Measurements from ENCODE around the gene LAG3. TPM values are rescaled to one million over a fixed set of nuclear protein-coding genes. Genes with fewer than 3 reads are reported as not detected.

The LAG3 gene
- total RNA-seq, 4 donors from 2014 or later: not detected

DNA sequence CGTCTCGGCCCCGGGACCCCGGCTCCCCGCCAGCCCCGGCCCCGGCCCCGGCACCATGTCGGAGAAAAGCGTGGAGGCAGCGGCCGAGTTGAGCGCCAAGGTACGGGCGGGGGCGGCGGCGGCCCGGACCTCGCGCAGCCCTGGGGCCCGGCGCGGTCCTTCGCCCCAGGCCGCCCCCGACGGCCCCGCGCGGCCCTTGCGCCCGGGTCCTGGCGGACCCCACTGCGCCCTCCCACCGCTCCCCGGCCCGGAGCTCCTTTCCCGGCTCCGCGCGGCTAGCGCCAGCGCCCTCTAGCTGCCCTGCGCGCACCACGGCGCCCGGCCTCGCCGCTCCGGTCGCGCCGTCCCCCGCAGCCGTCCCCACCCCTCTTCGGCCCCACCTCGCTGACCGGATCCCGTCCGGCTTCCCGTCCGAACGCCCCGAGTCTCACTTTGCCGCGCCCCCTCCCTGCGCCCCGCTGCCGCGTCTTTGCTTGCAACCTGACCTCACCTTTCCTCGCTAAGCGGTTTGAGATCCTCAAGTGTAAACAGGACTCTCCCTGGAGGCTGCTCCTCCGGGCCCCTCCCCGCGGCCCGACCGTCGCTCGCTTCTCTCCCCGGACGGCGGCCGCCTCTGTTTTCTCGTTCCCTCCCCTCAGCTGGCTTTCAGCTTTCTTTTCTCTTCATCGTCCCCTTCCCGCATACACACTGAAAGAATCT lies 5.5 kb upstream of the LAG3 start:
- H3K36me3 ChIP-seq: no peaks in the 10 kb centered on the region
- in situ Hi-C loops (cut with MboI; ENCODE audit: low sequenced_read_pairs in 4 of 4) (no loop called here), intact Hi-C loops (cut with DNase I; ENCODE audit: low total_unique reads) (loop anchor here (1.0 to 5.0 kb wide), 2 partner anchors 13 to 104 kb away; partner anchors contain the start of genes ING4 and MLF2)
- peak; percentile 59 to 65 for DNase-seq
- peaks cover 0 to 9% (median 0%) of the 10 kb centered on the region in 3 donors for H3K27me3 ChIP-seq
- H3K9me3 ChIP-seq: no peaks in the 10 kb centered on the region
- H3K27ac ChIP-seq: peak overlapping the region; percentile 78 to 89 (median 84)
- peak overlapping the region; percentile 76 to 100 (median 88) for H3K4me3 ChIP-seq
- H3K4me1 ChIP-seq: peaks cover 20 to 26% of the 10 kb centered on the region in 2 donors
- peak; percentile 69 to 73 for ATAC-seq
- TF ChIP-seq, protein P1, sequence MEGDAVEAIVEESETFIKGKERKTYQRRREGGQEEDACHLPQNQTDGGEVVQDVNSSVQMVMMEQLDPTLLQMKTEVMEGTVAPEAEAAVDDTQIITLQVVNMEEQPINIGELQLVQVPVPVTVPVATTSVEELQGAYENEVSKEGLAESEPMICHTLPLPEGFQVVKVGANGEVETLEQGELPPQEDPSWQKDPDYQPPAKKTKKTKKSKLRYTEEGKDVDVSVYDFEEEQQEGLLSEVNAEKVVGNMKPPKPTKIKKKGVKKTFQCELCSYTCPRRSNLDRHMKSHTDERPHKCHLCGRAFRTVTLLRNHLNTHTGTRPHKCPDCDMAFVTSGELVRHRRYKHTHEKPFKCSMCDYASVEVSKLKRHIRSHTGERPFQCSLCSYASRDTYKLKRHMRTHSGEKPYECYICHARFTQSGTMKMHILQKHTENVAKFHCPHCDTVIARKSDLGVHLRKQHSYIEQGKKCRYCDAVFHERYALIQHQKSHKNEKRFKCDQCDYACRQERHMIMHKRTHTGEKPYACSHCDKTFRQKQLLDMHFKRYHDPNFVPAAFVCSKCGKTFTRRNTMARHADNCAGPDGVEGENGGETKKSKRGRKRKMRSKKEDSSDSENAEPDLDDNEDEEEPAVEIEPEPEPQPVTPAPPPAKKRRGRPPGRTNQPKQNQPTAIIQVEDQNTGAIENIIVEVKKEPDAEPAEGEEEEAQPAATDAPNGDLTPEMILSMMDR (IDR thresholded peaks at IDR 0.05 in 4 of 5, conservative IDR thresholded peaks at IDR 0.05 in 1 of 5): peak; percentile 49 to 97 (median 81)
- TF ChIP-seq POLR2A (IDR thresholded peaks at IDR 0.05): peak in 1 of 2 donors; percentile 38

DNA sequence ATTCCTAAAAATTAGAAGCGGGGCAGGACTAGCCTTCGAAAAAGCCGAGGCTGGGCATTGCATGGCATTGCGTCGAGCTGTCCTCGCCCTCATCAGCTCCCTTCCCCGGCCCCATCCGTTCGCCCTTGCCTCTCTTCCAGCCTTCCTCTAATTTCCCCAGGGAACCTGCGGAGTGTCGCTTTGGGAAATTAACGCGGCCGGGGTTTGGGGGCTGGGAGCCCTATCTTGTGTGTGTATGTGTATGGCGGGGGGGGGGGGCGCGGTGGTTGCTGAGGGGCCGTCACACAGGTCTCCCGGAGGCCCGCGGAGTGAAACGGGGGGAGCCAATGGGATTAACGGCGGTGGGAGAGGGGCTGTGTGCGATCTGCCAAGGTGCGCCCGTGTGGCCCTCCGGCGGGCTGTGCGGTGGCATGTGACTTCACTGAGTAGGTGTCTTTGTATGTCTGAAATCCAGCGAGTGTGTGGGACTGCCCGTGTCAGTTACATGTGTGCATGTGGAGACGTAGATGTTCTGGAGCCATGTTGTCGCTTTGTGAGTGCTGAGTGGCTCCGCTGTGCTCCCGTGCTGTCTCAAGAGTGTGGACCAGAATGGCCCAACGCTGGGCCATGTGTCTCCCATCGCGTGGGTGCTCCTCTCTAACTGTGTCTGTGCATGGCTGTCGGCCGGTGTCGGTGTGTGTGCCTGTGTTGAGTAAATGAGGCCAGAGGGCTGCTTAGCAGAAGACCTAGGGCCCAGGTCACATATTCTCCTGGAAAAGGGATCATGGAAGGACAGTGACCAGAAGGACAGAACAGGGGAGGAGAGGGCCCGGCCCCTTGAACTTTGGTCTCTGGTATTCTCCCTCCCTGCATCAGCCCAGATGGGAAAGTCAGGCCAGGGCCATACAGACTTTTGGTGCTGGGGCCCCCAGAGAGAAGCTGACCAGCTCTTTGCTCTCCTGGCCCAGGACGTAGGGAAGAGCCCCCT lies 4.7 kb upstream of the LAG3 start:
- peak overlapping the region; percentile 76 to 100 (median 88) for H3K4me3 ChIP-seq
- peak overlapping the region; percentile 78 to 89 (median 84) for H3K27ac ChIP-seq
- peaks cover 20 to 26% of the 10 kb centered on the region in 2 donors for H3K4me1 ChIP-seq
- in situ Hi-C loops (cut with MboI; ENCODE audit: low sequenced_read_pairs in 4 of 4): no loop called here
- TF ChIP-seq, protein P1 (IDR thresholded peaks at IDR 0.05 in 4 of 5, conservative IDR thresholded peaks at IDR 0.05 in 1 of 5): no peak
- TF ChIP-seq POLR2A (IDR thresholded peaks at IDR 0.05): no peak
- DNase-seq (no peak), ATAC-seq (no peak)
- peaks cover 0 to 9% (median 0%) of the 10 kb centered on the region in 3 donors for H3K27me3 ChIP-seq
- no peaks in the 10 kb centered on the region for H3K36me3 ChIP-seq
- H3K9me3 ChIP-seq: no peaks in the 10 kb centered on the region
- intact Hi-C loops (cut with DNase I; ENCODE audit: low total_unique reads): loop anchor here (5.0 kb wide), 1 partner anchor 105 kb away; the partner anchor contains the start of gene ING4

DNA sequence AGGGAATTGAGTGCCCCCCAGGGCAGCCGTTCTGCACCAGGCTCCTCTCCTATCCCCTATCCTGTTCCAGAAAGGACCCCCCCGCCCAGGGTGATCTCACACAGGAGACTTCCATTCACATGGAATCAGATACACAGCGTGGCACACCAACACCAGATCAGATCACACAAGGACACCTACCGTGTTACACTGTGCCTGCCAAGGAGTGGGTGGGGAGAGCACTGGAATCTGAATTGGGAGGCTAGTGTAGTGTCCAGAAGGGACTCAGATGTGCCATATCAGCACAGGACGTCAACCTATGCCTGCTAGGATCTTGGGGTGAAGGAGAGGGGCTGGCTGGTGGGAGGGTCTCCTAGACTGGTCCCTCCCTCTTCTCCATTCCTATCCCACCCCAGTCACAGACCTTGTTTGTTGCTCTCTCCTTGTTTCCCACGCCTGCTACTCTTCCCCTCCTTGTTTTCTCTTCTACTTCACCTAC lies 3.8 kb upstream of the LAG3 start:
- DNase-seq (no peak), ATAC-seq (no peak)
- H3K36me3 ChIP-seq: no peaks in the 10 kb centered on the region
- H3K27ac ChIP-seq: peak overlapping the region; percentile 78 to 89 (median 84)
- H3K4me1 ChIP-seq: peaks cover 20 to 26% of the 10 kb centered on the region in 2 donors
- H3K4me3 ChIP-seq: peak overlapping the region; percentile 76 to 100 (median 88)
- no peaks in the 10 kb centered on the region for H3K9me3 ChIP-seq
- intact Hi-C loops (cut with DNase I; ENCODE audit: low total_unique reads): loop anchor here (5.0 kb wide), 1 partner anchor 106 kb away; the partner anchor contains the start of gene ING4
- H3K27me3 ChIP-seq: peaks cover 0 to 9% (median 0%) of the 10 kb centered on the region in 3 donors
- in situ Hi-C loops (cut with MboI; ENCODE audit: low sequenced_read_pairs in 4 of 4): no loop called here
- TF ChIP-seq, protein P1 (IDR thresholded peaks at IDR 0.05 in 4 of 5, conservative IDR thresholded peaks at IDR 0.05 in 1 of 5): no peak
- TF ChIP-seq POLR2A (IDR thresholded peaks at IDR 0.05): no peak

DNA sequence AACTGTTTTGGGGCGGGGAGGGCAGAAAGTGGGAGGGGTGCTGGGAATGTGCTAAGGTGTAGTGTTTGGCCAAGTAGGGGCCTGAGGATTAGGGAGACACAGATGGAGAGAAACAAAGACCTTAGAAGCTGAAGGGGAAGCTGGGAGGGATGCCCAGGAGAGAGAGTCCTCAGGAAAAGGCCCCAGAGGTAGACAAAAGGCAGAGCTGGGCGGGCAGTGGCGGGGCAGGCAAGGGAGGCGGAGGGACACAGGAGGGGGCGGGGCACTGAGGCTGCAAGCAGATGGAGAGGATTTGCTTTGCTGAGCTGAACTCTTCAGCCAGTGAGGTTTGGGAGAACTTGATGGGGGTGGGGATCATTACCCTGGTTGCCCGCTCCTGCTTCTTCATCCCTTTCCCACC lies 3.3 kb upstream of the LAG3 start:
- H3K27me3 ChIP-seq: peaks cover 0 to 9% (median 0%) of the 10 kb centered on the region in 3 donors
- in situ Hi-C loops (cut with MboI; ENCODE audit: low sequenced_read_pairs in 4 of 4) (no loop called here), intact Hi-C loops (cut with DNase I; ENCODE audit: low total_unique reads) (loop anchor here (5.0 kb wide), 1 partner anchor 107 kb away; the partner anchor contains the start of gene ING4)
- no peaks in the 10 kb centered on the region for H3K36me3 ChIP-seq
- H3K27ac ChIP-seq: peak overlapping the region; percentile 78 to 89 (median 84)
- ATAC-seq (no peak), DNase-seq (no peak)
- peak overlapping the region in 2 of 4 donors; percentile 15 to 76 for H3K4me3 ChIP-seq
- peaks cover 20% of the 10 kb centered on the region in 2 donors for H3K4me1 ChIP-seq
- no peaks in the 10 kb centered on the region for H3K9me3 ChIP-seq
- TF ChIP-seq, protein P1 (IDR thresholded peaks at IDR 0.05 in 4 of 5, conservative IDR thresholded peaks at IDR 0.05 in 1 of 5): no peak
- no peak for TF ChIP-seq POLR2A (IDR thresholded peaks at IDR 0.05)
